Stimulated activated CD4-positive, alpha-beta T cell treated with anti-CD3 and anti-CD28 coated beads, TNF-alpha, amount 100 ng/mL, for 4 hours (primary cell): ENCODE data around the gene RAB20.
"Not testable (repeated sequence)": the region's sequence is repeated elsewhere in the genome, so short reads cannot be mapped to it uniquely, and the experiment has no call there.

ENCODE experiments used
- DNase-seq, 3 experiments: peaks; one replicate each; pipeline ENCODE4 v3.0.0-alpha.2; 2020; ENCODE audit warnings: low read depth in 3 of 3

Gene RAB20, protein sequence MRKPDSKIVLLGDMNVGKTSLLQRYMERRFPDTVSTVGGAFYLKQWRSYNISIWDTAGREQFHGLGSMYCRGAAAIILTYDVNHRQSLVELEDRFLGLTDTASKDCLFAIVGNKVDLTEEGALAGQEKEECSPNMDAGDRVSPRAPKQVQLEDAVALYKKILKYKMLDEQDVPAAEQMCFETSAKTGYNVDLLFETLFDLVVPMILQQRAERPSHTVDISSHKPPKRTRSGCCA

GRCh38 chr13:110561344-110562035 lies at the start of gene RAB20:
RAB20 (minus strand) TSS chr13:110561722; CDS start chr13:110561519, 203 bp downstream.
- peak; percentile 23 to 48 (median 47) for DNase-seq

GRCh38 chr13:110610955-110611595 lies 49.6 kb upstream of the RAB20 start:
- DNase-seq: no peak

GRCh38 chr13:110607675-110608224 lies 46.2 kb upstream of the RAB20 start:
- no peak for DNase-seq

- DNase-seq: not testable (repeated sequence)
These were observed 44.8 kb upstream of the RAB20 start for GRCh38 chr13:110606281-110606680.

- DNase-seq: no peak
These were observed 43.6 kb upstream of the RAB20 start for GRCh38 chr13:110605132-110605531.

DNA sequence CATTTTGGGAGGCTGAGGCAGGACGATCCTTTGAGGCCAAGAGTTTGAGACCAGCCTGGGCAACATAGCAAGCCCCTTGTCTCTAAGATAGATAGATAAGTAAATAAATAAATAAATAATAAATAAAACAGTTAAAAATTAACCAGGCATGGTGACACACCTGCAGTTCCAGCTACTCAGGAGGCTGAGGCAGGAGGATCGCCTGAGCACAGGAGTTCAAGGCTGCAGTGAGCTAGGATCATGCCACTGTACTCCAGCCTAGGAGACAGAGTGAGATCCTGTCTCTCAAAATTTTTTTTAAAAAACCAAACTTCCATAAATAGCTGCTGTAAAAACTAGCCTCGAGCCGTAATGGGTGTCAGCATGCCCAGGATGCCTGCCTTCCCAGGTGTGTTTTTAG lies 39.5 kb upstream of the RAB20 start:
- no peak for DNase-seq

DNA sequence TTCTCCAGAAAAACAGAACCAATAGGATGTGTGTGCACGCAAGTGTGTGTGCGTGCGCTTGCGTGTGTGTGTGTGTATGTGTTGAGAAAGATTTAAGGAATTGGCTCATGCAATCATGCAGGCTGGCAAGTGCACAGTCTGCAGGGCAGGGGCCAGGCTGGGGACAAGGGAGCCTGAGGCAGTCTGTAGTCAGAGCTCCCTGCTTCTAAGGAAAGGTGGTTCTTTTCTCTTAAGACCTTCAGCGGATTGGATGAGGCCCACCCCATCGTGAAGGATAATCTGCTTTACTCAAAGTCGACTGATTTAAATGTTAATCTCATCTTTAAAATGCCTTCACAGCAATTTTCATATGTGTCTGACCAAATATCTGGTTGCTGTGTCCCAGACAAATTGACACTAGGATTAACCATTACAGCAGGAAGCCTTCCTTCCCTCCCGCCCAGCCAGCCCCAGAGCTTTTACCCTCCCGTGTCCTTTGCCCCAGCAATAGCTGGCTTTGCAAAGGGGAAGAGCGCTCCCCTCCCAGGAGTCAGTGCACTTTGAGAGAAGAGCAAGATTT lies 38.8 kb upstream of the RAB20 start:
- no peak for DNase-seq

- DNase-seq: no peak
These were observed 35.6 kb upstream of the RAB20 start for GRCh38 chr13:110597041-110597689.

GRCh38 chr13:110593430-110594130 lies 32.1 kb upstream of the RAB20 start:
- DNase-seq: no peak

DNA sequence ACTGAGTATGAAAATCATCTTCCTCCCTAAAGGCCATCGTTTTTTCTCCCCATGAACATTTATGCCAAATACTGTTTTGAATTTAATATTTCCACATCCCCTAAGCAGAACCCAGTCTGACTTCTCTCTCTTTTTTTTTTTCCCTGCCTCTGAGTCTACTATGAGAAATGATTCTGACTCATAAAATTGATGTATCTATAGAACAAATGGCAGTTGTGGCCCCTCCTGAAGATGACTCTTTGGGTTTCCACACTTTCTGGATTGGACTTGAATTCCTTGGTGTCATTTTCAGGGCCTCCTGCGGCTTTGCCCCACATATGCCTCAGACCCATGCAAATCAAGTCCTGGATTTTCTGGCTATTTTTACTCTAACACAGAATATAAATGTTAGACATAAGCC lies 31.1 kb upstream of the RAB20 start:
- no peak for DNase-seq

- no peak for DNase-seq
These were observed 29.1 kb upstream of the RAB20 start for GRCh38 chr13:110590577-110590976.

DNA sequence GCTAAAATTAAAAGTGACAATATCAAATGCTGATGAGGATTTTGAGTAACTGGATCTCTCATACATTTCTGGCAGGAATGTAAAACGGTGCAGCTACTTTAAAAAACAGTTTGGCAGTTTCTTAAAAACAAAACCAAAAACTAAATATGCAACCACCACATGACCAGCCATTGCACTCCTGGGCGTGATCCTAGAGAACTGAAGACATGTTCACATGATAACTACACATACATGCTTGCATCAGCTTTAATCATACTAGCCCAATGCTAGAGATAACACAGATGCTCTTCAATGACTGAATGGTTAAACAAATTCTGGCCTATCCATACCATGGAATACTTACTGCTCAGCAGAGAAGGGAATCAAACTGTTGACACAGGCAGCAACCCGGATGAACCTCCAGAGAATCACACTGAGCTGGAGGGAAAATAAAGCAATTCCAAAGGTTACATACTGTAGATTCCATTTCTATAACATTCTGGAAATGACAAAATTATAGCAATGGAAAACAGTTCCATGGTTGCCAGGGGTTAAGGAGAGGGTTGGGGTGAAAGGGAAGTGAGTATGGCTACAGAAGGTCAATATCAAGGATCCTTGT lies 28.4 kb upstream of the RAB20 start:
- no peak for DNase-seq

GRCh38 chr13:110583178-110583865 lies 21.8 kb upstream of the RAB20 start:
- DNase-seq: no peak

GRCh38 chr13:110582421-110582954 lies 21.0 kb upstream of the RAB20 start:
- DNase-seq: no peak

DNA sequence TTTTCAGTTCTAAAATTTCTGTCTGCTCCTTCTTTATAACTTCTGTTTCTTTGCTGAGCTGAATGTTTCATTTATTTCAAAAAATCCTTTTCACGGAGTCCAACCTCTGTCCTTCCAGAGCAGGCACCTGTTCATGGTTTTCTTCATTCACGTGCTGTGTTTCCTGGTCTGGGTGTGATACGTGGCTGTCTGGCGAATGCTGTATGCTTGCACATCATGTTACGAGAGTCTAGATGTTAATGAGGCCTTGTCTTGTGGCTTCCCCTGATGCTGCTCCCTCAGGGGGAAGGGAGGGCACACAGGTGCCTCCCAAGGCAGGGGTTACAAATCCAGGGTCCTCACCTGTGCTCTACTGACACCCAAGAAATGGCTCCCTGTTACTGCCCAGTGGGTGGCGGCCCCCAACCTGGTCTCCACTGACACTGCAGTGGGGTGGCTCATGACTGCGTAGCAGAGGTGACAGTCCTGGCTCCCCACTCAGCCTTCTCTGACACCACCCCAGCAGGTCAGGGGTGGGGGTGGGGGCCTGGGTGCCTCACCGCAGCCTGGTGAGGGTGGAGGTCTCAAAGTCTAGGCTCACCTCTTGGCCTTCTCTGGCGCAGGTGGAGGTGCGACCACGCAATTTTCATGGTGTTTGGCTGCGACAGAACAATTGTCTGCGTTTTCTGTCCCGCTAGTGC lies 20.1 kb upstream of the RAB20 start:
- no peak for DNase-seq

DNA sequence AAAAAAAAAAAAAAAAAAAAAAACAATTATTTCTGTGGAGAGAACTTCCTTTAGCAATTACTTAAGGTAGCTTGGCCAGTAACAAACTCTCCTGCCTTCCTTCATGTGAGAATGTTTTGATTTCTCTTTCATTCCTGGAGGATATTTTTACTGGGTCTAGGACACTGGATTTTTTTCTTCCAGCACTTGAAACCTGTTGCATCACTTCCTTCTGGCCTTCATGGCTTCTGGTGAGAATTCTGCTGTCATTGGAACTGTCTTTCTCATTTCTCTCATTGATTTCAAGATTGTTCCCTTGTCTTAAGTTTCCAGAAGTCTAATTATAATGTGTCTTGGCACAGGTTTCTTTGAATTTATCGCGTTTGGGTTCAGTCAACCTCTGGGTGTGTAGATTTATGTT lies 19.3 kb upstream of the RAB20 start:
- no peak for DNase-seq

GRCh38 chr13:110578363-110578762 lies 16.8 kb upstream of the RAB20 start:
- no peak for DNase-seq

GRCh38 chr13:110576736-110577476 lies 15.4 kb upstream of the RAB20 start:
- no peak for DNase-seq

DNA sequence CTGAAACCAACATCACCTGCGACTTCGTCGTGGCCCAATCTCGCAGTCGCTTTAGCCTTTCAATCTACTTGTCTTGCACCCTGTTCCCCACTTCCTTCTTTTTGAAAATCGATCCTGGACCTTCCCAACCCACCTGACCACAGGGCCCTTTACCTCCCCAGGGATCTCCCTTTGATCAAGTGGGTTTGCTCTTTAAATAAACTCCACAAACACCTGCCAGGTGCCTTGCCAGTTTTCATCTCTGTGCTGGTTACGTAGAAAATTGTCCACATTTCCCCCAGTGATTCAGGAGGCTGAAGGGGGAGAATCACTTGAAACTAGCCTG lies 14.5 kb upstream of the RAB20 start:
- DNase-seq: no peak
